Measurements from ENCODE around the gene CROCC2. TPM values are rescaled to one million over a fixed set of nuclear protein-coding genes. Genes with fewer than 3 reads are reported as not detected.

Gene CROCC2
- total RNA-seq, 6 experiments from 2014 or later = not detected

DNA sequence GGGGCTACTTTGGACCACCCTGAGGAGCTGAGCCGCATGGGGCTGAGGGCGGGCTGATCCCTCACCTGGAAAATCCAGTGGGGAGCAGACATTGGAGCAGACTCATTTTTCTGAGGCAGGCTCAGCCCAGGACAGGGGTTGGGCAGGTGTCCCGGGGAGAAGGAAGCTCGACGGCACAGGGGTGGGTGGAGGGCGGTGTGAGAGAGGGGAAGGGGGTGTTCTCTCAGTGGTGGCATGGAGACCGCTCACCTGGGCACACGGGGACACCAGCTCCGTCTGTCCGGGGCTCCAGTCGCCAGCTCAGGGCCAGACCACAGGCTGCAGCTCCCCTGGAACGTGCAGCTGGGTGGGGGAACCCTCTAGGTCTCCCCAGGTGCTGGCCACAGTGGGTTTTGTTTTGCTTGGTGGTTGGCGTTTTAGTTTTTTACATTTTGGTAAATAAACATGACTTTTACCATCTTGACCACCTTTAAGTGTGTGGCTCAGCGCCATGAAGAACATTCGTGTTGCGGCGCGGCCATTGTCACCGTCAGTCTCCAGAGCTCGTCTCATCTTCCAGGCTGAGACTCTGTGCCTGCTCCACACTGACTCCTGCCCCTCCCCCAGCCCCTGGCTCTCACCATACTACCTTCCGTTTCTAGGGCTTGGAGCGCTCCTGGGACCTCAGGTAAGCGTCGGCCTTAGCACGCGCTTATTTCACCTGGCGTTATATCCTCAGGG, 5.8 kb upstream of the CROCC2 start:
- TF ChIP-seq, protein P1, sequence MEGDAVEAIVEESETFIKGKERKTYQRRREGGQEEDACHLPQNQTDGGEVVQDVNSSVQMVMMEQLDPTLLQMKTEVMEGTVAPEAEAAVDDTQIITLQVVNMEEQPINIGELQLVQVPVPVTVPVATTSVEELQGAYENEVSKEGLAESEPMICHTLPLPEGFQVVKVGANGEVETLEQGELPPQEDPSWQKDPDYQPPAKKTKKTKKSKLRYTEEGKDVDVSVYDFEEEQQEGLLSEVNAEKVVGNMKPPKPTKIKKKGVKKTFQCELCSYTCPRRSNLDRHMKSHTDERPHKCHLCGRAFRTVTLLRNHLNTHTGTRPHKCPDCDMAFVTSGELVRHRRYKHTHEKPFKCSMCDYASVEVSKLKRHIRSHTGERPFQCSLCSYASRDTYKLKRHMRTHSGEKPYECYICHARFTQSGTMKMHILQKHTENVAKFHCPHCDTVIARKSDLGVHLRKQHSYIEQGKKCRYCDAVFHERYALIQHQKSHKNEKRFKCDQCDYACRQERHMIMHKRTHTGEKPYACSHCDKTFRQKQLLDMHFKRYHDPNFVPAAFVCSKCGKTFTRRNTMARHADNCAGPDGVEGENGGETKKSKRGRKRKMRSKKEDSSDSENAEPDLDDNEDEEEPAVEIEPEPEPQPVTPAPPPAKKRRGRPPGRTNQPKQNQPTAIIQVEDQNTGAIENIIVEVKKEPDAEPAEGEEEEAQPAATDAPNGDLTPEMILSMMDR (IDR thresholded peaks at IDR 0.05) = no peak
- no peak overlapping the region for H3K4me3 Mint-ChIP-seq
- H3K9me3 Mint-ChIP-seq = no peaks in the 10 kb centered on the region
- no peaks in the 10 kb centered on the region for H3K36me3 Mint-ChIP-seq (ENCODE audit: low read depth)
- H3K4me1 Mint-ChIP-seq (ENCODE audit: low read depth) = no peaks in the 10 kb centered on the region
- H3K27ac Mint-ChIP-seq = no peak overlapping the region
- DNase-seq = no peak
- peaks cover 19% of the 10 kb centered on the region for H3K27me3 Mint-ChIP-seq (ENCODE audit: insufficient read depth)

DNA sequence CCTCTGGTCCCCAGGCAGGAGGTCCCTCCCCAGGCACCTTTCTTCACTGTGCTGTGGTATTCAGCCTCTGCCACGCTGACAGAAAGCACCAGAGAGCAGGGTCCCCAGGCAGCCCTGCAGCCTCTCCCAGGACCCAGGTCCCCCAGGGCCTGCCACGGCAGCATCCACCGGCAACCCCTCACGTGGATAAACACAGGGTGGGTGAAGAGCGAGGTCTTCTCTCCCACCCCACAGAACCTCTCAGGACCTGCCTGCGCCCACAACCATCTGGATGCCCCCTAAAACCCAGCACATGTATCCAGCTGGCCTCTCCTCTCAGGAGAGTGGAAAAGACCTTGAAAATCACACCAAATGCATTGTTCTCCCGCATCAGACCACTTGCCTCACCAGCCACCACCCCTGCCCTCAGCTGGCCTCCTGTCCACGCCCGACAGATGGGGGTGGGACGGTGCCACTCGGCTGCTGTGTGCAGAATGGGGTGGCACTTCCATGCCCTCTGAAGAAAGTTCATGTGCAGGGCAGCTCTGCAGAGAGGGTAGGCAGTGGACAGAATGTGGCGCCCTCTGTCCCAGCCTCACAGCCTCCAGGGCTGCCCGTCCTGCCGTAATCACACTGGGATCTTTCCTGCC, 4.0 kb upstream of the CROCC2 start:
- no peak overlapping the region for H3K4me3 Mint-ChIP-seq
- H3K27ac Mint-ChIP-seq = no peak overlapping the region
- H3K4me1 Mint-ChIP-seq (ENCODE audit: low read depth) = no peaks in the 10 kb centered on the region
- H3K36me3 Mint-ChIP-seq (ENCODE audit: low read depth) = no peaks in the 10 kb centered on the region
- no peak for DNase-seq
- peaks cover 19% of the 10 kb centered on the region for H3K27me3 Mint-ChIP-seq (ENCODE audit: insufficient read depth)
- TF ChIP-seq, protein P1 (IDR thresholded peaks at IDR 0.05) = no peak
- H3K9me3 Mint-ChIP-seq = no peaks in the 10 kb centered on the region

DNA sequence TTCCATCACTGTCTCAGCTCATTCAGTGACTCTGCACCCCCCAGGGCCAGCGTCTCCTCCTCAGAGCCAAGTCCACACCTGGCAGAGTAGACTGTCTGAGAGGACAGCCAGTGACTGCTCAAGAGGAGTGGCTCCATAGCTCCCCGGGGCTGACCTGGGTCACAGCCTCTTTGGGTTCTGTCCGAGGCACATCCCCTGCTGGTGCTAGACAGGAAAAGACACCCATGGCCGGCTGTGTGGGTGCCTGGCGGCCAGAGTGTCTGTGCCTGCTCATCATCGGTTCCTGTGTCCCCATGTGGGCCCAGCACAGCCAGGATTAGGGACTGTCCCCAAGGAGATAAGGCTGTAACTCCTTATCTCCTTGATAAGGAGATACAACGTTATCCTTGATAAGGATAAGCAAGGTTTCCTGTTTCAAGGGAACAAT, 3.5 kb upstream of the CROCC2 start:
- H3K36me3 Mint-ChIP-seq (ENCODE audit: low read depth) = no peaks in the 10 kb centered on the region
- H3K9me3 Mint-ChIP-seq = no peaks in the 10 kb centered on the region
- no peak overlapping the region for H3K4me3 Mint-ChIP-seq
- peaks cover 22% of the 10 kb centered on the region for H3K27me3 Mint-ChIP-seq (ENCODE audit: insufficient read depth)
- no peak for DNase-seq
- H3K4me1 Mint-ChIP-seq (ENCODE audit: low read depth) = no peaks in the 10 kb centered on the region
- TF ChIP-seq, protein P1 (IDR thresholded peaks at IDR 0.05) = no peak
- H3K27ac Mint-ChIP-seq = no peak overlapping the region

DNA sequence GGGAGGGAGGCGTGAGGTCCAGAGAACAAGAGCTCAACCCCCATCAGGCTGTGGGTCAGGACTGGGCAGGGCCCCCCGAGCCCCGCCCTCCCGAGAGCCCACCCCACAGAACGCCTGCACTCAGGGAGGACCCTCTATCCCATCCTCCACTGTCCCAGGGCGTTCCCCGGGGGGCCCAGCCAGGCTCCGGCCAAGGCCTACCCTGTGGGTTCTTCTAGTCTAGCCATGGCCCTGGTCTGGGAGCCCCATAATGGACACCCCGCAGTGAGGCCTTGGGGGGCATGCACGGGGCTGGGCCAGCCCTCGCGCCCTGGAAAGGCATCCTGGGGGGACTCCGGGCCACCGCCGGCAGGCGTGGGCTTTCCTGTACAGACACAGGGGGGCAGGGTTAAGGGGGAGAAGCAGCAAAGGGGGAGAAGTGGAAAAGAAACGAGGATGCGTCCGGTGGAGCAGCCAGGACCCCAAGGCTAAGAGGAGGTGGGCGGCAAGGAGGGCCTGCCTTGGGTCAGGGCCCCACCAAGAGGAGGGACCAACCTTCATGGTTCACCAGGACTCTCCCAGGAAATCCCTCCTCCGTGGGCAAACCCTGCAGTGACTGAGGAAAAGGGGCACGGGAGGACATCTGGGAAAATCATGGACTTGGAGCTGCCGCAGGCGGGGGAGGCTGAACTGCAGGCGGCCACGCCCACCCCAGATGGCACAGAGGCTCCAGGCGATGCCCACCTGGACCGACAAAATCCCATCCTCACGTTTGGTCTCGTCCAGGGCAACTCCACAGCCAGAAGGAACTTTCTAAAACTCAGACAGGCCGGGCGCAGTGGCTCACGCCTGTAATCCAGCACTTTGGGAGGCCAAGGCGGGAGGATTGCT, 2.7 kb upstream of the CROCC2 start:
- no peak for DNase-seq
- no peak overlapping the region for H3K4me3 Mint-ChIP-seq
- no peaks in the 10 kb centered on the region for H3K9me3 Mint-ChIP-seq
- TF ChIP-seq, protein P1 (IDR thresholded peaks at IDR 0.05) = no peak
- H3K4me1 Mint-ChIP-seq (ENCODE audit: low read depth) = no peaks in the 10 kb centered on the region
- H3K36me3 Mint-ChIP-seq (ENCODE audit: low read depth) = no peaks in the 10 kb centered on the region
- peaks cover 21% of the 10 kb centered on the region for H3K27me3 Mint-ChIP-seq (ENCODE audit: insufficient read depth)
- no peak overlapping the region for H3K27ac Mint-ChIP-seq

DNA sequence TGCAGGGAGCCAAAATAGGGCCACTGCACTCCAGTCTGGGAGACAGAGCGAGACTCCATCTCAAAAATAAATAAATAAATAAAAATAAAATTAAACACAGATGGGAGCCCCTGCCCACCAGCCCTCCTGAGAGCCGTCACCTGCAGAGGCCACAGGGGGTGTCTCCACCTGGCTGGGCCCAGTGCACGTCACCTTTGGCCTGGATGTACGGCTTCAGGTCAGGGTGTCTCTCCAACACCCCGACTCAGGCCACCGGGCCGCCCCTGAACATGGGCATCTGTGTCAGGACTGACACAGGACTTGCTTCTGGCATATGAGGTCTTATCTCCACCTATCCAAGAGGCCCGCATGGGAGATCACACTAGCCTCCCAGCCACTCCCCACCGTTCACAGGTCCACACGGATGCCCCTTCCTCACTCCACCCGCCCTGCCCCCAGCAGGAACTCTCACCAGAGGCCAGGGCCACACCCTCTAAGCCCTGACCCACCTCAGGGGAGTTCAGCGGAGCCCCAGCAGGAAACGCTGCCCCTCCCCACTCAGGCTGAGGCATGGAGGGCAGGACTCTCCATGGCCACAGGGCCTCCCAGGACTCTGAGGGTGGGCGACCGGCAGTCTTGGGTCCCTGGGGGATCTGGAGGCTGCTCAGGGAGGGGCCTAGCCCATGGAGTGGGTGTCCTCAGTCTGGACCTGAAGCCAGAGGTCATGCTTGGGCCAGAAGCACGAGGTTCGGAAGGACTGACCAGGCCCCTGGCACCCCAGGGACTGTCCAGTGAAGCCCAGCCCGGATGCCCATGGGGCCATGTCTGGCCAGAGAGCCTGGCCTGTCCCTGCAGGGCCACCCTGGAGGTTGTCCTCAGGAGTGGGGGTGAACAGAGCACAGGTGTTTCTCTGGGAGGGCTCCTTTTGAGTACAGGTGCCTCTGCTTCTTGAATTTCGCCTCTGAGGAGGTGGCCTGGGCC, 1.6 kb upstream of the CROCC2 start:
- no peak for DNase-seq
- no peak overlapping the region for H3K27ac Mint-ChIP-seq
- H3K4me3 Mint-ChIP-seq = no peak overlapping the region
- H3K27me3 Mint-ChIP-seq (ENCODE audit: insufficient read depth) = peaks cover 23% of the 10 kb centered on the region
- H3K9me3 Mint-ChIP-seq = no peaks in the 10 kb centered on the region
- H3K36me3 Mint-ChIP-seq (ENCODE audit: low read depth) = no peaks in the 10 kb centered on the region
- no peaks in the 10 kb centered on the region for H3K4me1 Mint-ChIP-seq (ENCODE audit: low read depth)
- TF ChIP-seq, protein P1 (IDR thresholded peaks at IDR 0.05) = no peak
